ENCODE results near the gene ADGRG7.
"Not testable (repeated sequence)": the region's sequence is repeated elsewhere in the genome, so short reads cannot be mapped to it uniquely, and the experiment has no call there.

The ADGRG7 gene

DNA sequence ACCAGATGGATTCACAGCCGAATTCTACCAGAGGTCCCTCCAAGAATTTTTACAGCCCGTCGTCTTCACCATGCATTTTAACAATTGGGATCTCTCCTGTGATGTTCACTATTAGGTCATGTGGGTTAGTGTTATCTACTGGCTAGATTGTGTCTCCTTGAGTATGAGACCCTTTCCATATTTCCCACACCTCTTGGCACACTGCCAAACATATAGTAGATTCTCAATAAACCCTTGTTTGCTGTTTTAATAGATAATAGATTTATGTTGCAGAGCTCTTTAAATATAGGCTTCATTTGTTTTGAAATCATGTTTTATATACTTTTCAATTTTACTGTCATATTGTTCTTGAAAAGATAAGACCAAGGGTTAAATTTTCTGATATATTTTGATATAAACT, 34.9 kb upstream of the ADGRG7 start:
- no peak for DNase-seq (ENCODE audit: low spot score)
- TF ChIP-seq, protein P1, sequence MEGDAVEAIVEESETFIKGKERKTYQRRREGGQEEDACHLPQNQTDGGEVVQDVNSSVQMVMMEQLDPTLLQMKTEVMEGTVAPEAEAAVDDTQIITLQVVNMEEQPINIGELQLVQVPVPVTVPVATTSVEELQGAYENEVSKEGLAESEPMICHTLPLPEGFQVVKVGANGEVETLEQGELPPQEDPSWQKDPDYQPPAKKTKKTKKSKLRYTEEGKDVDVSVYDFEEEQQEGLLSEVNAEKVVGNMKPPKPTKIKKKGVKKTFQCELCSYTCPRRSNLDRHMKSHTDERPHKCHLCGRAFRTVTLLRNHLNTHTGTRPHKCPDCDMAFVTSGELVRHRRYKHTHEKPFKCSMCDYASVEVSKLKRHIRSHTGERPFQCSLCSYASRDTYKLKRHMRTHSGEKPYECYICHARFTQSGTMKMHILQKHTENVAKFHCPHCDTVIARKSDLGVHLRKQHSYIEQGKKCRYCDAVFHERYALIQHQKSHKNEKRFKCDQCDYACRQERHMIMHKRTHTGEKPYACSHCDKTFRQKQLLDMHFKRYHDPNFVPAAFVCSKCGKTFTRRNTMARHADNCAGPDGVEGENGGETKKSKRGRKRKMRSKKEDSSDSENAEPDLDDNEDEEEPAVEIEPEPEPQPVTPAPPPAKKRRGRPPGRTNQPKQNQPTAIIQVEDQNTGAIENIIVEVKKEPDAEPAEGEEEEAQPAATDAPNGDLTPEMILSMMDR (IDR thresholded peaks at IDR 0.05) = no peak
- Histone ChIP-seq H3K4me3 (no peak overlapping the region), H3K27ac (no peak overlapping the region)

DNA sequence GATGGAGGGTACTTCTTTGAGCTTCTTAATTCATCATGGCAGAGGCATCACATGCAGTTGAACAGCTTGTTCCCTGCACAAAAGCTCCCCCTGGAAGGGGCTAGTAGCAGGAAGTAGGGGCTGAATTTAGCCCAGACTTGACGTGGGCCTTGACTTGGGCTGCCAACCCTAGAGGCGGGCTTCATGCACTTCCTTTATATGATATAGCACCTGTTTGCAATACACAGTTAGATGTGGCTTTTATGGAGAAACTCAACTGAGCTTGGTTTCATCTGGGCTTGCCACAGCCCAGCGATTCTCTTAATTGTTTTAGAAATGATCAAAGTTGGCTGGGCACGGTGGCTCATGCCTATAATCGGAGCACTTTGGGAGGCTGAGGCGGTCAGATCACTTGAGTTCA, 33.7 kb upstream of the ADGRG7 start:
- TF ChIP-seq, protein P1 (IDR thresholded peaks at IDR 0.05) = no peak

DNA sequence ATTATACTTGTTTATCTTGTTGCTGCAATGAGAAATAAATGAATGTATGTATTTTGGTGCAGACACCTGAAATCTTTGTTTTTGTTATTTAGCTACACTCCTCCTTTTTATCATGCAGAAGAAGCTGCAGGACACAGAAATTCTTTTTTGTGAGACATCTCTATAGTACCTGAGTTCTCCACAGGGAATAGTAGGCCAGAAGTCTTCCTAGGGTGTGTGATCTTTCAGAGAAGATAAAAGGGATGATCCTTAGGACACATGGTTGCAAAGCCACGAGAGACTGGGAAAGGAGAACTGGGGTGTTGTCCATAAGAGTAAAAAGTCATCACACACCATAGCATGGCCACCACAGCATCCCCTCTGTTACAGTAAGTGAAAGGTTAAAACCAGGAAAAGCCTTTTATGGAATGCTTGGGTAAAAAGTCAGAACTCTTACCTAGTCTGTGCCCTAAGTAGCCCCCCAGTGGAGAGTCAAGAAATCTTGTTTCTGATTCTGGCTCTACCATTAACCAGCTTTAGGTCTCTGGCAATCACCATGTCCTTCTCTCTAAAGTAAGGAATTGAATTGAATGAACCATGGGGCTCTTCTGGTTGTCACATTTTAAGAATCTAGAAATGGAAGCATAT, 31.9 kb upstream of the ADGRG7 start:
- DNase-seq (ENCODE audit: low spot score) = no peak
- H3K27ac ChIP-seq = no peak overlapping the region
- H3K4me3 ChIP-seq = no peak overlapping the region
- TF ChIP-seq, protein P1 (IDR thresholded peaks at IDR 0.05) = no peak

More for the DNA sequence above, 33.7 kb upstream of the ADGRG7 start:
- H3K4me3 ChIP-seq = no peak overlapping the region
- DNase-seq (ENCODE audit: low spot score) = no peak
- H3K27ac ChIP-seq = no peak overlapping the region

DNA sequence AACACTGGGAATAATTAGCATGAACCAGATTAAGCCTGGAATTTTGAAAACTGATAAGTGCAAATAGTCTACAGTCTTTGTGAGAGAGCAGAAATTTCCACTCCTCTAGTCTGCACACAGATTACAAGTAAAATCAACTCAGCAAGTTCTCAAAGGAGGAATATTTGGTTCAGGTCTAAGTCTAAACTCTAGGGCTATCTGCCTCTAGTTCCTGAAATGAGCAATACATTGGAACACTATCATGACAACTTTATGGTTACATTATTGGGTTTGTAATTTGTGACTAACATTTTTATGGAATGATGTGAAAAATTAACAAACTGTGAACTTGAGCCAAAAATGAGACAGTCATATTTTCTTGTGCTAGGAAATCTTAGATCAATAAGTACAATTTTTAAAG, 30.8 kb upstream of the ADGRG7 start:
- DNase-seq (ENCODE audit: low spot score) = no peak
- TF ChIP-seq, protein P1 (IDR thresholded peaks at IDR 0.05) = no peak
- no peak overlapping the region for H3K27ac ChIP-seq
- no peak overlapping the region for H3K4me3 ChIP-seq

DNA sequence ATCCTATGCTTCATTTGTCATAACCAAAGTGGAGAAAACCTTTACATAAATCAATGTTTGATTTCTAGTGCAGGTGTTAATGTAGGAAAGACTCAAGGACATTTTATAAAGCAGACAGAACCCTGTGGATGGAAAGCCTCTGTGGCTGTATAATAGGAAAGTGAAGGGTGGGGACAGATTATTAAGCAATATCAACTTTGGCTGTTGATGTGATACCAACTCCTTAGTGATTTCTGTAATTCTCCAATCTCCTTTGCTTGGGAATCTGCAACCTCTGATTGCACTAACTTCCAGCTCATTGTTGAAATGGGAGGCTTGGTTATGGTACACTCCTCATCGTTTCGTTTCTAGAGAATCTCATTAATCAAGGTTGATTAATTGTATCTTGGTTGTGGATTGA, 29.3 kb upstream of the ADGRG7 start:
- TF ChIP-seq, protein P1 (IDR thresholded peaks at IDR 0.05) = no peak
- Histone ChIP-seq H3K4me3 (no peak overlapping the region), H3K27ac (no peak overlapping the region)
- DNase-seq (ENCODE audit: low spot score) = no peak

DNA sequence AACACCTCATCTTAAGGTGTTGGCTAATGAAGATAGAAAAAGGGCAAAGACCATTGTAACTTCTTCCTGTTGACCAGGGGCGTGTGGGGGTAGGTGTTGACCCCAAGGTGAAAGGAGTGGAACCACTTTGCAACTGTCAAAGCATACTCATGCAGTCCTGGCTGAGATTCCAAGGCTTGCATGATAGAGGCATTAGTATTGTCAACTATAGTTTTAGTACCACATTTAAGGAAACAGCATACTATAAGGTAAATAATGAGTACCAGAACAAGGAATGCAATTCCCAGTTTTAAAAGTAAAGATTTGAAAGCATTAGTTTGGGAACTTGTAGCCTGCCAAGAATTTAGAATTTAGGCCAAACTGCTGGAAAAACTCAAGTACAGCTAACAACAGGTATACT, 27.8 kb upstream of the ADGRG7 start:
- no peak for DNase-seq (ENCODE audit: low spot score)
- H3K4me3 ChIP-seq = no peak overlapping the region
- no peak overlapping the region for H3K27ac ChIP-seq
- TF ChIP-seq, protein P1 (IDR thresholded peaks at IDR 0.05) = no peak

DNA sequence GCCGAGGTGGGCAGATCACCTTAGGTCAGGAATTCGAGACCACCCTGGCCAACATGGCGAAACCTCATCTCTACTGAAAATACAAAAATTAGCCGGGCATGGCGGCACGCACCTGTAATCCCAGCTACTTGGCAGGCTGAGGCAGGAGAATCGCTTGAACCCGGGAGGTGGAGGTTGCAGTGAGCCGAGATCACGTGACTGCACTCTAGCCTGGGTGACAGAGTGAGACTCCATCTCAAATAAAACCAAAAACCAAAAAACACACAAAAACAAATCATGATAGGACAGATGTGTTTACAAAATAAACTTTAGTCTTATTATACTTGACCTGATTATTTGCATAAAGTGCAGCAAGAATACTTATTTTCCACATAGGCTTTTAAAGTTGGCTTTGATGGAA, 27.2 kb upstream of the ADGRG7 start:
- DNase-seq (ENCODE audit: low spot score); H3K4me3 ChIP-seq; H3K27ac ChIP-seq: not testable (repeated sequence)
